ENCODE results near the gene GAPVD1.

DNA sequence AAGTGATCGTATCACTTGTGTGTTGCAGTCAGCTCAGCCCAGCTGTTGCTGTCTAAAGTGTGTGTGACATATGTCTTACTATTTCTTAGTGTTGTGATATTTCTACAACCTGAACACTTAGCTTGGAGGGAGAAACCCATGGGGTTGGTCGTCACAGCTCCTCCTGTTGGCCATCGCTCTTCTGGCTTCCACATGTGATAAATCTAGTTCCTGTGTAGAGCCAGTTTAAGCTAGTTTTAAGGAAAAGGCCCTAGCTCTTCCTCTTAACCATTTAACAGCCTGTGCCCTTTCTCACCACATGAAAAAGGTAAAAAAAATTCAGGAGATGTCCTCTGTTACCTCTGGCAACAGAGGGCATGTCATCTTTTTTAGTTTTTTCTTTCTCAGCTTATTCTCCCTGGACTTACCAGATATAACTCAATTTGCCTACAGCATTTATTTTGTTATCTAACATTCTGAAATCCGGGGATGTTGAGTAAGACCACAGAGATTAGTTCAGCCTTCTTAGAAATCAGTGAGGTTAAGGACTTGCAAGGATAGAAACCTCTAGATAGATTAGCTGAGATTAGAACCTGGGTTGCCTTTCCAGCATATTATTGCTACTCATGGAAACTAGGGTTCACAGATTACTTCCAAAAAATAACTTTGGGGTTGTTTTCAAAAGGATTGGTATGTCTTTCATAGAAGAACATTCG, 100.4 kb downstream of the GAPVD1 start:
- TF ChIP-seq, protein P1, sequence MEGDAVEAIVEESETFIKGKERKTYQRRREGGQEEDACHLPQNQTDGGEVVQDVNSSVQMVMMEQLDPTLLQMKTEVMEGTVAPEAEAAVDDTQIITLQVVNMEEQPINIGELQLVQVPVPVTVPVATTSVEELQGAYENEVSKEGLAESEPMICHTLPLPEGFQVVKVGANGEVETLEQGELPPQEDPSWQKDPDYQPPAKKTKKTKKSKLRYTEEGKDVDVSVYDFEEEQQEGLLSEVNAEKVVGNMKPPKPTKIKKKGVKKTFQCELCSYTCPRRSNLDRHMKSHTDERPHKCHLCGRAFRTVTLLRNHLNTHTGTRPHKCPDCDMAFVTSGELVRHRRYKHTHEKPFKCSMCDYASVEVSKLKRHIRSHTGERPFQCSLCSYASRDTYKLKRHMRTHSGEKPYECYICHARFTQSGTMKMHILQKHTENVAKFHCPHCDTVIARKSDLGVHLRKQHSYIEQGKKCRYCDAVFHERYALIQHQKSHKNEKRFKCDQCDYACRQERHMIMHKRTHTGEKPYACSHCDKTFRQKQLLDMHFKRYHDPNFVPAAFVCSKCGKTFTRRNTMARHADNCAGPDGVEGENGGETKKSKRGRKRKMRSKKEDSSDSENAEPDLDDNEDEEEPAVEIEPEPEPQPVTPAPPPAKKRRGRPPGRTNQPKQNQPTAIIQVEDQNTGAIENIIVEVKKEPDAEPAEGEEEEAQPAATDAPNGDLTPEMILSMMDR (IDR thresholded peaks at IDR 0.05): no peak
- TF ChIP-seq EP300 (IDR thresholded peaks at IDR 0.05) (no peak), POLR2A (IDR thresholded peaks at IDR 0.05) (no peak)
